ENCODE measurements around the gene CLEC1A.

GRCh38 chr12:10031321-10031720, 67.5 kb downstream of the CLEC1A start:
- TF ChIP-seq CTCF (IDR thresholded peaks at IDR 0.05; ENCODE audit: poor library complexity, severe bottlenecking) (no peak), POLR2AphosphoS5 (IDR thresholded peaks at IDR 0.05) (no peak), EZH2 (IDR thresholded peaks at IDR 0.05; ENCODE audit: borderline replicate concordance, insufficient read depth, low read length, poor library complexity, severe bottlenecking) (no peak), EP300 (conservative IDR thresholded peaks at IDR 0.05; ENCODE audit: poor library complexity, severe bottlenecking) (no peak), RAD21 (conservative IDR thresholded peaks at IDR 0.05) (no peak), SMC3 (conservative IDR thresholded peaks at IDR 0.05; ENCODE audit: poor library complexity) (no peak), TAF1 (IDR thresholded peaks at IDR 0.05; ENCODE audit: low read depth) (no peak)
- TF ChIP-seq, protein P1, sequence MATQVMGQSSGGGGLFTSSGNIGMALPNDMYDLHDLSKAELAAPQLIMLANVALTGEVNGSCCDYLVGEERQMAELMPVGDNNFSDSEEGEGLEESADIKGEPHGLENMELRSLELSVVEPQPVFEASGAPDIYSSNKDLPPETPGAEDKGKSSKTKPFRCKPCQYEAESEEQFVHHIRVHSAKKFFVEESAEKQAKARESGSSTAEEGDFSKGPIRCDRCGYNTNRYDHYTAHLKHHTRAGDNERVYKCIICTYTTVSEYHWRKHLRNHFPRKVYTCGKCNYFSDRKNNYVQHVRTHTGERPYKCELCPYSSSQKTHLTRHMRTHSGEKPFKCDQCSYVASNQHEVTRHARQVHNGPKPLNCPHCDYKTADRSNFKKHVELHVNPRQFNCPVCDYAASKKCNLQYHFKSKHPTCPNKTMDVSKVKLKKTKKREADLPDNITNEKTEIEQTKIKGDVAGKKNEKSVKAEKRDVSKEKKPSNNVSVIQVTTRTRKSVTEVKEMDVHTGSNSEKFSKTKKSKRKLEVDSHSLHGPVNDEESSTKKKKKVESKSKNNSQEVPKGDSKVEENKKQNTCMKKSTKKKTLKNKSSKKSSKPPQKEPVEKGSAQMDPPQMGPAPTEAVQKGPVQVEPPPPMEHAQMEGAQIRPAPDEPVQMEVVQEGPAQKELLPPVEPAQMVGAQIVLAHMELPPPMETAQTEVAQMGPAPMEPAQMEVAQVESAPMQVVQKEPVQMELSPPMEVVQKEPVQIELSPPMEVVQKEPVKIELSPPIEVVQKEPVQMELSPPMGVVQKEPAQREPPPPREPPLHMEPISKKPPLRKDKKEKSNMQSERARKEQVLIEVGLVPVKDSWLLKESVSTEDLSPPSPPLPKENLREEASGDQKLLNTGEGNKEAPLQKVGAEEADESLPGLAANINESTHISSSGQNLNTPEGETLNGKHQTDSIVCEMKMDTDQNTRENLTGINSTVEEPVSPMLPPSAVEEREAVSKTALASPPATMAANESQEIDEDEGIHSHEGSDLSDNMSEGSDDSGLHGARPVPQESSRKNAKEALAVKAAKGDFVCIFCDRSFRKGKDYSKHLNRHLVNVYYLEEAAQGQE (IDR thresholded peaks at IDR 0.05; ENCODE audit: borderline replicate concordance): no peak
